Measurements from ENCODE around the gene SYCP2L.

The SYCP2L gene

DNA sequence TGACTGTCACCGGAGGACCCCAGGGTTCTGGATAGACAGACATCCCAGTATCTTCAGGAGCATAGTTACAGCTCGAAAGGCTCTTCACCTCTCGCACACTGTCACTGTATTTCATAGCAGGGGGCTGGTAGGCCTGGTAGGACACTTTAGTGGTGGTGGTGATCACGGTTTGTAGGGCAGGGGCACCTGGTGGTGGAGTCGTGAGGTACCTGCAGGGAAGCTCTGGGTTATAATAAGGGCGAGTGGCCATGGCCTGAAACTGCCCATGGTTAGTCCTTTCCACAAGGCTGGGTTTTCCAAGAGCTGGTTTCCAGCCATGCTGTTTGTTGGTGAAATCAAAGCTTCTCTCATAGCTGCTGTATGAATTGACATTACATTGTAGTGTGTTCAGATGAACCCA, 12.6 kb upstream of the SYCP2L start:
- no peaks in the 10 kb centered on the region for H3K4me1 ChIP-seq (ENCODE audit: low read depth, poor library complexity, severe bottlenecking)
- no peaks in the 10 kb centered on the region for H3K36me3 ChIP-seq (ENCODE audit: insufficient read depth)
- no peaks in the 10 kb centered on the region for H3K27me3 ChIP-seq (ENCODE audit: insufficient read depth, low read depth)
- H3K27ac ChIP-seq: no peak overlapping the region
- no peak overlapping the region for H3K4me2 ChIP-seq
- H3K79me2 ChIP-seq (ENCODE audit: insufficient read depth, low read depth): no peaks in the 10 kb centered on the region
- H3K9ac ChIP-seq: no peak overlapping the region
- H2AFZ ChIP-seq (ENCODE audit: low read depth): no peak overlapping the region
- TF ChIP-seq, protein P1, sequence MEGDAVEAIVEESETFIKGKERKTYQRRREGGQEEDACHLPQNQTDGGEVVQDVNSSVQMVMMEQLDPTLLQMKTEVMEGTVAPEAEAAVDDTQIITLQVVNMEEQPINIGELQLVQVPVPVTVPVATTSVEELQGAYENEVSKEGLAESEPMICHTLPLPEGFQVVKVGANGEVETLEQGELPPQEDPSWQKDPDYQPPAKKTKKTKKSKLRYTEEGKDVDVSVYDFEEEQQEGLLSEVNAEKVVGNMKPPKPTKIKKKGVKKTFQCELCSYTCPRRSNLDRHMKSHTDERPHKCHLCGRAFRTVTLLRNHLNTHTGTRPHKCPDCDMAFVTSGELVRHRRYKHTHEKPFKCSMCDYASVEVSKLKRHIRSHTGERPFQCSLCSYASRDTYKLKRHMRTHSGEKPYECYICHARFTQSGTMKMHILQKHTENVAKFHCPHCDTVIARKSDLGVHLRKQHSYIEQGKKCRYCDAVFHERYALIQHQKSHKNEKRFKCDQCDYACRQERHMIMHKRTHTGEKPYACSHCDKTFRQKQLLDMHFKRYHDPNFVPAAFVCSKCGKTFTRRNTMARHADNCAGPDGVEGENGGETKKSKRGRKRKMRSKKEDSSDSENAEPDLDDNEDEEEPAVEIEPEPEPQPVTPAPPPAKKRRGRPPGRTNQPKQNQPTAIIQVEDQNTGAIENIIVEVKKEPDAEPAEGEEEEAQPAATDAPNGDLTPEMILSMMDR (conservative IDR thresholded peaks at IDR 0.05; ENCODE audit: low read depth, low read length): no peak
- H3K4me3 ChIP-seq (IDR thresholded peaks at IDR 0.05; ENCODE audit: insufficient read depth, low read depth, low read length): no peak overlapping the region
- no peaks in the 10 kb centered on the region for H4K20me1 ChIP-seq (ENCODE audit: insufficient read depth)

DNA sequence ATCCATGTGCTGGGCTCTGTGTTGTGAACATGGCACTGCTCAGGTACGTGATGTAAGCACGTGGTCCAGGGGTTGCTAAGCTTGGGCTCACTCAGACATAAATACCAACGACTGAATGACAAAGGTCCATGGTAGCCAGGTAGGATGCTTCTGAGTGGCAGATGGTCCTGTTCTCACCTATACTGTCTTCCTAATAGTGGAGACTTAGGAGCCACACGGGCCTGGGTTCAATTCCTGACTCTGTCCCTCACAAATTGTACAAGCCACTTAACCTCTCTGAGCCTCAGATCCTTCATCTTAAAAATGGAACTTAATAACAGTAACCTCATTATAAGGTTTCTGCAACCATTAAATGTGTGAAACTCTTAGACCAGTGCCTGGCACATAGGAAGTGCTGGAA, 11.8 kb upstream of the SYCP2L start:
- H3K4me2 ChIP-seq: no peak overlapping the region

DNA sequence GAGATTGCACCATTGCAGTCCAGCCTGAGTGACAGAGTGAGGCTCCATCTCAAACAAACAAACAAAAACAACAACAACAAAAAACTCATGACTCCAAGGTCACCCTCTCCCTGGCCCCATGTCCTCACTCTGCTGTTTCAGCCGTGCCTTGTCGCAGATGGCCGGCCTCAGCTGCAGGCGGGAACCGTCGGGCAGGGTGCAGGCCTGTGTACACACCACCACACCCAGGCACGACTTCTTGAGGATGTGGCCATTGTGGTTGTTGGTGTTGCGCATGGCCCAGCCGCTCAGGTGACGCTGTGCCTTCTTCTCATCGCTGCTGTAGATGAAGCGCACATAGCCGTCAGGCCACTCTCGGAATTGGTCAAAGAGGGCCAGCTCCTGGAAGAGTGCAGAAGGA, 9.8 kb upstream of the SYCP2L start:
- H3K4me1 ChIP-seq (ENCODE audit: low read depth, poor library complexity, severe bottlenecking): no peaks in the 10 kb centered on the region
- H3K36me3 ChIP-seq (ENCODE audit: insufficient read depth): no peaks in the 10 kb centered on the region
- H3K27ac ChIP-seq: no peak overlapping the region
- H3K4me3 ChIP-seq (IDR thresholded peaks at IDR 0.05; ENCODE audit: insufficient read depth, low read depth, low read length): no peak overlapping the region
- no peaks in the 10 kb centered on the region for H3K27me3 ChIP-seq (ENCODE audit: insufficient read depth, low read depth)
- no peak overlapping the region for H2AFZ ChIP-seq (ENCODE audit: low read depth)
- TF ChIP-seq, protein P1 (conservative IDR thresholded peaks at IDR 0.05; ENCODE audit: low read depth, low read length): no peak
- H3K79me2 ChIP-seq (ENCODE audit: insufficient read depth, low read depth): no peaks in the 10 kb centered on the region
- H3K4me2 ChIP-seq: no peak overlapping the region
- no peak overlapping the region for H3K9ac ChIP-seq
- H4K20me1 ChIP-seq (ENCODE audit: insufficient read depth): no peaks in the 10 kb centered on the region

More for the DNA sequence above, 11.8 kb upstream of the SYCP2L start:
- no peaks in the 10 kb centered on the region for H3K79me2 ChIP-seq (ENCODE audit: insufficient read depth, low read depth)
- H4K20me1 ChIP-seq (ENCODE audit: insufficient read depth): no peaks in the 10 kb centered on the region
- H3K4me3 ChIP-seq (IDR thresholded peaks at IDR 0.05; ENCODE audit: insufficient read depth, low read depth, low read length): no peak overlapping the region
- TF ChIP-seq, protein P1 (conservative IDR thresholded peaks at IDR 0.05; ENCODE audit: low read depth, low read length): no peak
- H3K27me3 ChIP-seq (ENCODE audit: insufficient read depth, low read depth): no peaks in the 10 kb centered on the region
- no peaks in the 10 kb centered on the region for H3K4me1 ChIP-seq (ENCODE audit: low read depth, poor library complexity, severe bottlenecking)
- H3K27ac ChIP-seq: no peak overlapping the region
- H3K36me3 ChIP-seq (ENCODE audit: insufficient read depth): no peaks in the 10 kb centered on the region
- H3K9ac ChIP-seq: no peak overlapping the region
- H2AFZ ChIP-seq (ENCODE audit: low read depth): no peak overlapping the region

DNA sequence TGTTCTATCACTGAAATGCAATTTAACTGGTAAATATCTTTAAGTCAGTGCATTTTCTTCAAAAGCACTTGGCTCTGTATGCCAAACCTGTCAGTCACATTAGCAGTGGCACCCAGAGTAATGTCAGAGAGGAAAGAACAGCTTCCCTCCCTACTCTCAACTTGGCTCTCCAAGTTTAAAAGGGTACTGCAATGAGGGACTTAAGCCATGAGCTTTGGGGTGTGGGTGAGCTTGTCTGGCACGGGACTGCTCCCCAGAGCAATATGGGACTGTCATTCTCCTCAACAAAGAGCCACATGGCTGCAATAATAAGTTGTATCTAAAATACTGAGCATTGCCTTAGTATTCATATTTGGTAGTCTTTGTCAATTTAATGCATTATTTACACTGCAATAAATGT, 9.0 kb upstream of the SYCP2L start:
- no peaks in the 10 kb centered on the region for H4K20me1 ChIP-seq (ENCODE audit: insufficient read depth)
- no peak overlapping the region for H3K4me3 ChIP-seq (IDR thresholded peaks at IDR 0.05; ENCODE audit: insufficient read depth, low read depth, low read length)
- H3K36me3 ChIP-seq (ENCODE audit: insufficient read depth): no peaks in the 10 kb centered on the region
- H3K4me2 ChIP-seq: no peak overlapping the region
- TF ChIP-seq, protein P1 (conservative IDR thresholded peaks at IDR 0.05; ENCODE audit: low read depth, low read length): no peak
- H3K27me3 ChIP-seq (ENCODE audit: insufficient read depth, low read depth): no peaks in the 10 kb centered on the region
- H2AFZ ChIP-seq (ENCODE audit: low read depth): no peak overlapping the region
- H3K27ac ChIP-seq: no peak overlapping the region
- no peak overlapping the region for H3K9ac ChIP-seq
- no peaks in the 10 kb centered on the region for H3K79me2 ChIP-seq (ENCODE audit: insufficient read depth, low read depth)
- no peaks in the 10 kb centered on the region for H3K4me1 ChIP-seq (ENCODE audit: low read depth, poor library complexity, severe bottlenecking)

Measured in KMS-11 (cell line).